WTC11 (cell line): Measurements from ENCODE around the gene ELAVL1. TPM values are rescaled to one million over a fixed set of nuclear protein-coding genes. Genes with fewer than 3 reads are reported as not detected.
A peak's percentile ranks its signal among the peaks of the same experiment; 100 is the strongest.

Experiments used
- ATAC-seq: fragments of 200-7000 bp; cut with Tn5 transposase; 2 replicates; pipeline ENCODE4 v1.10.0; 2021; ENCODE audit warnings: mild to moderate bottlenecking, moderate library complexity
- CTCF ChIA-PET: fragments of 300-600 bp; sonication (Branson Sonifier 250); formaldehyde crosslinking; loops from one replicate; lab custom pipeline; 2021; ENCODE audit warnings: antibody characterized with exemption; lab: Charles Lee
- POLR2A ChIA-PET: fragments of 350-600 bp; sonication (Branson Sonifier 250); formaldehyde crosslinking; loops from one replicate; lab custom pipeline; 2021; ENCODE audit warnings: antibody characterized with exemption; lab: Charles Lee
- DNase-seq: peaks from one replicate; pipeline ENCODE4 v3.0.0; 2021; ENCODE audit warnings: low spot score
- H3K27ac Mint-ChIP-seq: 2 replicates; pipeline ENCODE4 v1.8.0; 2021; ENCODE audit warnings: mixed read lengths
- H3K27me3 Mint-ChIP-seq: 2 replicates; pipeline ENCODE4 v1.8.0; 2021; ENCODE audit warnings: low read depth, mild to moderate bottlenecking, moderate library complexity, mixed read lengths
- H3K36me3 Mint-ChIP-seq: 2 replicates; pipeline ENCODE4 v1.8.0; 2021; ENCODE audit warnings: mixed read lengths
- H3K4me1 Mint-ChIP-seq: 2 replicates; pipeline ENCODE4 v1.8.0; 2022; ENCODE audit warnings: mixed read lengths
- H3K4me3 Mint-ChIP-seq: 2 replicates; pipeline ENCODE4 v1.8.0; 2021; ENCODE audit warnings: mild to moderate bottlenecking, moderate library complexity, mixed read lengths
- H3K9me3 Mint-ChIP-seq: 2 replicates; pipeline ENCODE4 v1.8.0; 2021; ENCODE audit warnings: mixed read lengths
- ARID4B ChIP-seq: sonication (generic); formaldehyde crosslinking; IDR thresholded peaks from 2 replicates; pipeline ENCODE4 v1.8.0; 2023; ENCODE audit warnings: missing genetic modification reagents, mild to moderate bottlenecking, borderline replicate concordance
- CREB1 ChIP-seq: sonication (generic); formaldehyde crosslinking; IDR thresholded peaks from 2 replicates; pipeline ENCODE4 v1.8.0; 2023; ENCODE audit warnings: mild to moderate bottlenecking, missing genetic modification reagents
- CTCF ChIP-seq: fragments of 200-600 bp; IDR thresholded peaks from 2 replicates; pipeline ENCODE4 v1.8.0; 2022; ENCODE audit warnings: antibody characterized with exemption
- GRHL2 ChIP-seq: fragments of 250-450 bp; sonication (Bioruptor Pico); IDR thresholded peaks from 2 replicates; pipeline ENCODE4 v1.8.0; 2022; ENCODE audit warnings: mild to moderate bottlenecking, moderate library complexity; ENCODE audit not compliant: insufficient replicate concordance, severe bottlenecking
- HMGXB4 ChIP-seq: sonication (generic); formaldehyde crosslinking; IDR thresholded peaks from 2 replicates; pipeline ENCODE4 v1.8.1; 2023; ENCODE audit warnings: mild to moderate bottlenecking, moderate library complexity, missing genetic modification reagents
- MYBL2 ChIP-seq: sonication (generic); formaldehyde crosslinking; IDR thresholded peaks from 2 replicates; pipeline ENCODE4 v1.8.1; 2023; ENCODE audit warnings: mild to moderate bottlenecking, moderate library complexity, missing genetic modification reagents
- NFATC4 ChIP-seq: fragments of 250-450 bp; sonication (Bioruptor Pico); IDR thresholded peaks from 2 replicates; pipeline ENCODE4 v1.9.0; 2021; ENCODE audit warnings: mild to moderate bottlenecking
- NFYB ChIP-seq: sonication (generic); formaldehyde crosslinking; conservative IDR thresholded peaks from 2 replicates; pipeline ENCODE4 v1.8.0; 2022; ENCODE audit warnings: low read depth, missing genetic modification reagents
- NR2C2 ChIP-seq: sonication (generic); formaldehyde crosslinking; IDR thresholded peaks from 2 replicates; pipeline ENCODE4 v1.8.0; 2022; ENCODE audit warnings: mild to moderate bottlenecking, missing genetic modification reagents
- NR3C1 ChIP-seq: sonication (generic); formaldehyde crosslinking; conservative IDR thresholded peaks from 2 replicates; pipeline ENCODE4 v1.8.1; 2023; ENCODE audit warnings: low read depth, mild to moderate bottlenecking, missing genetic modification reagents
- SMAD4 ChIP-seq: sonication (generic); formaldehyde crosslinking; IDR thresholded peaks from 2 replicates; pipeline ENCODE4 v1.8.0; 2022; ENCODE audit warnings: mild to moderate bottlenecking, missing genetic modification reagents
- STAT6 ChIP-seq: sonication (generic); formaldehyde crosslinking; conservative IDR thresholded peaks from 2 replicates; pipeline ENCODE4 v1.8.1; 2023; ENCODE audit warnings: mild to moderate bottlenecking, low read depth, missing genetic modification reagents, moderate library complexity
- ZMAT4 ChIP-seq: fragments of 250-450 bp; sonication (Bioruptor Pico); IDR thresholded peaks from 2 replicates; pipeline ENCODE4 v1.9.0; 2021; ENCODE audit warnings: mild to moderate bottlenecking
- ZNF121 ChIP-seq: sonication (generic); formaldehyde crosslinking; IDR thresholded peaks from 2 replicates; pipeline ENCODE4 v1.8.0; 2023; ENCODE audit warnings: missing genetic modification reagents
- ZNF263 ChIP-seq: sonication (generic); formaldehyde crosslinking; IDR thresholded peaks from 2 replicates; pipeline ENCODE4 v1.8.1; 2022; ENCODE audit warnings: low read depth, mild to moderate bottlenecking, moderate library complexity, missing genetic modification reagents
- ZNF396 ChIP-seq: fragments of 250-450 bp; sonication (Bioruptor Pico); IDR thresholded peaks from 2 replicates; pipeline ENCODE4 v1.8.0; 2021; ENCODE audit warnings: mild to moderate bottlenecking, moderate library complexity, borderline replicate concordance
- ZNF423 ChIP-seq: fragments of 250-450 bp; sonication (Bioruptor Pico); IDR thresholded peaks from 2 replicates; pipeline ENCODE4 v2.1.2; 2022; ENCODE audit warnings: mild to moderate bottlenecking, moderate library complexity
- total RNA-seq: library from RNA; stranded (reverse); gene quantifications from 3 replicates; pipeline ENCODE4 v1.2.3, GENCODE V29; 2021

The ELAVL1 gene
- total RNA-seq, 1 experiment from 2014 or later, result 160 TPM

GRCh38 chr19:7988307-7988706 is 17.1 kb downstream of the ELAVL1 start (continued):
- no peak for TF ChIP-seq CTCF
- TF ChIP-seq ZNF396 (CRISPR knock-in tag), result no peak
- TF ChIP-seq STAT6, result no peak
- no peak for TF ChIP-seq NR2C2 (CRISPR knock-in tag)
- TF ChIP-seq MYBL2, result no peak
- TF ChIP-seq ZNF121 (CRISPR knock-in tag), result no peak
- TF ChIP-seq GRHL2, result no peak
- no peak for TF ChIP-seq HMGXB4 (CRISPR knock-in tag)
- TF ChIP-seq NFATC4 (CRISPR knock-in tag), result no peak
- TF ChIP-seq SMAD4 (CRISPR knock-in tag), result no peak
- TF ChIP-seq ZNF263, result no peak
- TF ChIP-seq ZNF423 (CRISPR knock-in tag), result no peak

GRCh38 chr19:7987114-7987768 is 18.2 kb downstream of the ELAVL1 start:
- ATAC-seq (no peak), DNase-seq (no peak)
- ChIA-PET CTCF (no interaction called here), POLR2A (no interaction called here)
- H3K4me1 Mint-ChIP-seq, result no peaks in the 10 kb centered on the region
- TF ChIP-seq ZNF263, result no peak
- TF ChIP-seq NR3C1, result no peak
- no peak for TF ChIP-seq ZMAT4
- TF ChIP-seq ARID4B (CRISPR knock-in tag), result no peak
- no peak for TF ChIP-seq NFYB
- no peak for TF ChIP-seq CREB1 (CRISPR knock-in tag)
- H3K9me3 Mint-ChIP-seq, result no peaks in the 10 kb centered on the region
- no peak overlapping the region for H3K4me3 Mint-ChIP-seq
- H3K36me3 Mint-ChIP-seq, result peaks cover 74% of the 10 kb centered on the region
- H3K27me3 Mint-ChIP-seq, result no peaks in the 10 kb centered on the region
- H3K27ac Mint-ChIP-seq, result peak overlapping the region; percentile 5; the same call in 1 of the 2 replicates
